K562 (cell line): ENCODE measurements around the gene ABLIM2. TPM values are rescaled to one million over a fixed set of nuclear protein-coding genes. Genes with fewer than 3 reads are reported as not detected.

ENCODE experiments used
- ATAC-seq: fragments of 200-7000 bp; cut with Tn5 transposase; 3 replicates; pipeline ENCODE4 v1.9.1; 2020; ENCODE audit warnings: moderate library complexity
- BruUV-seq: library from RNA; stranded (reverse); fragments of 400-500 nt; replicated peaks from 2 replicates; lab custom pipeline; 2021; lab: Mats Ljungman, UMichigan
- CTCF ChIA-PET: fragments of 300-600 bp; formaldehyde crosslinking; extraction: SDS; loops from one replicate; lab custom pipeline; 2021; ENCODE audit warnings: low intra/inter-chr PET ratio; lab: Yijun Ruan, JAX
- POLR2A ChIA-PET: fragments of 300-600, 350-650 bp; sonication (Branson Sonifier 250); formaldehyde crosslinking; extraction: SDS; loops from one replicate; lab custom pipeline; 2021; ENCODE audit warnings: antibody characterized with exemption, inconsistent platforms; lab: Yijun Ruan, JAX
- DNase-seq, 4 experiments: peaks; one replicate each; pipeline versions ENCODE4 v3.0.0 to v3.0.0-alpha.2; 2011 to 2018; ENCODE audit warnings: low spot score in 3 of 4, mixed read lengths in 3 of 4; ENCODE audit errors: extremely low read depth in 1 of 4
- FAIRE-seq: peaks from 2 replicates; lab custom pipeline; 2011; peaks lifted over from hg19 to GRCh38; lab: Jason Lieb, UNC
- H2AFZ ChIP-seq: 2 replicates; pipeline ENCODE4 v1.6.0; 2011; ENCODE audit warnings: low read depth, low read length, control low read depth, inconsistent platforms
- H3K27ac ChIP-seq: fragments of 200-600 bp; 3 replicates; pipeline ENCODE4 v1.8.0; 2011; ENCODE audit warnings: low read depth, mild to moderate bottlenecking, control low read depth, inconsistent platforms, low read length, moderate library complexity, mixed read lengths; ENCODE audit errors: extremely low read depth
- H3K27me3 ChIP-seq, 2 experiments: fragments of 300-600 bp in 1 of 2; 2 replicates in 1 of 2; 3 replicates in 1 of 2; pipeline versions ENCODE4 v1.6.0 to v1.8.0; 2011; ENCODE audit warnings: inconsistent platforms in 2 of 2, low read length in 2 of 2, mild to moderate bottlenecking in 1 of 2, mixed read lengths in 1 of 2, moderate library complexity in 1 of 2; ENCODE audit not compliant: control insufficient read depth in 2 of 2, insufficient read depth in 2 of 2
- H3K36me3 ChIP-seq: fragments of 300-600 bp; 3 replicates; pipeline ENCODE4 v1.8.0; 2011; ENCODE audit warnings: mild to moderate bottlenecking, low read length, inconsistent platforms; ENCODE audit not compliant: control insufficient read depth, insufficient read depth
- H3K4me1 ChIP-seq, 2 experiments: fragments of 200-600 bp in 1 of 2; replicated peaks in 1 of 2; 2 replicates in 1 of 2; 3 replicates in 1 of 2; pipeline versions ENCODE4 v1.5.1 to v1.8.0; 2011; ENCODE audit warnings: inconsistent platforms in 2 of 2, low read length in 2 of 2, mild to moderate bottlenecking in 1 of 2, mixed read lengths in 1 of 2, moderate library complexity in 1 of 2; ENCODE audit not compliant: control insufficient read depth in 2 of 2, insufficient read depth in 2 of 2
- H3K4me2 ChIP-seq: 2 replicates; pipeline ENCODE4 v1.6.1; 2011; ENCODE audit warnings: low read length, control low read depth, inconsistent platforms, mixed read lengths; ENCODE audit not compliant: insufficient read depth
- H3K4me3 ChIP-seq: fragments of 200-600 bp; sonication (generic), shearing (Covaris generic); 2 replicates; pipeline ENCODE4 v1.5.1; 2016; ENCODE audit warnings: control low read depth, inconsistent platforms
- H3K79me2 ChIP-seq: fragments of 200-600 bp; 3 replicates; pipeline ENCODE4 v1.8.0; 2011; ENCODE audit warnings: low read length, inconsistent platforms; ENCODE audit not compliant: control insufficient read depth, insufficient read depth
- H3K9ac ChIP-seq, 2 experiments: 2 replicates each; pipeline versions ENCODE4 v1.6.0 to v1.6.1; 2011; ENCODE audit warnings: low read depth in 2 of 2, low read length in 2 of 2, control low read depth in 1 of 2, inconsistent platforms in 1 of 2, mild to moderate bottlenecking in 1 of 2, mixed read lengths in 1 of 2; ENCODE audit not compliant: insufficient read depth in 1 of 2
- H3K9me1 ChIP-seq: one replicate; pipeline ENCODE4 v1.6.0; 2011; ENCODE audit warnings: inconsistent platforms, mild to moderate bottlenecking, low read length, moderate library complexity; ENCODE audit not compliant: control insufficient read depth, insufficient read depth
- H3K9me3 ChIP-seq: replicated peaks from 2 replicates; pipeline ENCODE4 v1.5.1; 2011; ENCODE audit warnings: low read depth, low read length, inconsistent platforms; ENCODE audit not compliant: control insufficient read depth, insufficient read depth
- H4K20me1 ChIP-seq: replicated peaks from 2 replicates; pipeline ENCODE4 v1.6.1; 2011; ENCODE audit warnings: low read length, inconsistent platforms, mixed read lengths; ENCODE audit not compliant: control insufficient read depth, insufficient read depth
- EP400 ChIP-seq: fragments of 450-650 bp; IDR thresholded peaks from 2 replicates; pipeline ENCODE4 v1.6.1; 2017; ENCODE audit warnings: antibody characterized with exemption, mild to moderate bottlenecking, moderate library complexity
- ZNF512 ChIP-seq: IDR thresholded peaks from 2 replicates; pipeline ENCODE4 v1.6.1; 2016; ENCODE audit warnings: missing genetic modification characterization, missing compliant biosample characterization
- WGBS: fragments of 100-300 bp; shearing (Covaris generic); methylation state at CpG from one replicate; pipeline ENCODE4 v1.1.6; 2016; ENCODE audit warnings: low coverage, mixed read lengths; ENCODE audit not compliant: insufficient coverage; ENCODE audit errors: missing lambda C conversion rate; 5-methylcytosine and 5-hydroxymethylcytosine counted together
- in situ Hi-C: fragments of 300-500 bp; cut with MboI; formaldehyde crosslinking; loops from 4 replicates; pipeline ENCODE4 v1.15.0; 2018; ENCODE audit warnings: inconsistent platforms, mixed read lengths
- intact Hi-C: fragments of 100-400 bp; cut with micrococcal nuclease; formaldehyde crosslinking; loops from 2 replicates; pipeline ENCODE4 v1.14.2; 2022
- polyA plus RNA-seq, 8 experiments: library from polyadenylated mRNA; depleted of rRNA in 4 of 8; stranded (reverse) in 5 of 8; unstranded in 3 of 8; fragments of >200 nt; fragmentation: Nextera tagmentation in 2 of 8; fragmentation: Illumina TruSeq in 1 of 8; extraction: Ambion mirVana in 2 of 8; extraction: Trizol in 1 of 8; gene quantifications; 2 replicates each; pipeline versions ENCODE4 v1.2.1 to v1.2.3, GENCODE V29; 2011 to 2014; ENCODE audit warnings: inconsistent platforms in 1 of 8, missing spikeins in 1 of 8
- total RNA-seq, 7 experiments: library from RNA; depleted of rRNA in 6 of 7; stranded (reverse); fragments of >200 nt in 6 of 7; fragmentation: Illumina TruSeq in 2 of 7; extraction: Trizol in 2 of 7; gene quantifications; 2 replicates each; pipeline versions ENCODE4 v1.2.1 to v1.2.3, GENCODE V29; 2011 to 2021; ENCODE audit warnings: low replicate concordance in 1 of 7

ABLIM2 gene
- total and polyA plus RNA-seq, 9 of the 15 experiments (the other 6 are each of a cell fraction or from before 2014, with no cell fraction given): not detected

GRCh38 chr4:8022767-8023695 lies 135.6 kb downstream of the ABLIM2 start:
- H3K4me3 ChIP-seq: no peak overlapping the region
- H3K36me3 ChIP-seq: no peaks in the 10 kb centered on the region
- no peak overlapping the region for H3K4me2 ChIP-seq
- peaks cover 12 to 63% of the 10 kb centered on the region in 2 experiments; a peak in 4 of 5 replicates for H3K27me3 ChIP-seq
- no peak for ATAC-seq
- no peaks in the 10 kb centered on the region for H3K9me3 ChIP-seq
- no peaks in the 10 kb centered on the region for H3K79me2 ChIP-seq
- no peak overlapping the region for H2AFZ ChIP-seq
- no peak overlapping the region for H3K27ac ChIP-seq
- H4K20me1 ChIP-seq: peaks cover 8% of the 10 kb centered on the region
- peaks cover 0 to 4% of the 10 kb centered on the region in 2 experiments; a peak in 2 of 5 replicates for H3K4me1 ChIP-seq
- H3K9me1 ChIP-seq: peaks cover 4% of the 10 kb centered on the region
- in situ Hi-C loops (no loop called here), intact Hi-C loops (no loop called here)
- 0% methylated on average over 18 of the region's 29 CpGs for WGBS
- no peak for FAIRE-seq
- TF ChIP-seq ZNF512 (peak; percentile 41; the same call in 1 of the 2 replicates), EP400 (no peak)
- no peak for DNase-seq
- ChIA-PET POLR2A (interaction anchor here (1.1 kb wide), 1 partner anchor 16 kb away, joined by 3 read pairs; no protein-coding TSS in a partner anchor), CTCF (no interaction called here)
- no TSS peak for BruUV-seq
- no peak overlapping the region; a peak in 1 of 4 replicates for H3K9ac ChIP-seq
